HCT116 (cell line): ENCODE measurements around the gene DHH. TPM values are rescaled to one million over a fixed set of nuclear protein-coding genes. Genes with fewer than 3 reads are reported as not detected.

Experiments used
- ATAC-seq: fragments of 200-7000 bp; cut with Tn5 transposase; 2 replicates; pipeline ENCODE4 v1.9.1; 2020; ENCODE audit warnings: mild to moderate bottlenecking, moderate library complexity
- BruUV-seq: library from RNA; stranded (reverse); fragments of 400-500 nt; replicated peaks from 2 replicates; lab custom pipeline; 2021; lab: Mats Ljungman, UMichigan
- CTCF ChIA-PET: fragments of 300-600 bp; sonication (Branson Sonifier 250); formaldehyde crosslinking; loops from one replicate; lab custom pipeline; 2021; ENCODE audit warnings: antibody characterized with exemption; lab: Charles Lee
- POLR2A ChIA-PET: fragments of 300-600, 350-600 bp; sonication (Branson Sonifier 250); formaldehyde crosslinking; loops from one replicate; lab custom pipeline; 2021; ENCODE audit warnings: antibody characterized with exemption; lab: Charles Lee
- RAD21 ChIA-PET, 2 experiments: fragments of 300-600 bp; sonication (Branson Sonifier 250); formaldehyde crosslinking; loops; one replicate each; lab custom pipeline; 2023; ENCODE audit warnings: low total read pairs in 2 of 2; ENCODE audit not compliant: uncharacterized antibody in 2 of 2, unreplicated experiment in 2 of 2, low non-redundant PET in 1 of 2; lab: Charles Lee
- DNase-seq: peaks from one replicate; pipeline ENCODE4 v3.0.0-alpha.2; 2010; ENCODE audit warnings: low read depth, low spot score
- H2AFZ ChIP-seq: fragments of 200-600 bp; shearing (Covaris generic), sonication (generic); 2 replicates; pipeline ENCODE4 v1.6.1; 2017; ENCODE audit warnings: low read depth, mixed run types, mixed read lengths, antibody characterized with exemption, low read length; ENCODE audit not compliant: poor library complexity, severe bottlenecking
- H3K27ac ChIP-seq: 2 replicates; pipeline ENCODE4 v1.5.1; 2012; ENCODE audit warnings: low read depth, low read length
- H3K27me3 ChIP-seq: fragments of 200-600 bp; sonication (generic); 2 replicates; pipeline ENCODE4 v1.6.1; 2016; ENCODE audit warnings: mixed run types, low read length, mixed read lengths; ENCODE audit not compliant: insufficient read depth
- H3K36me3 ChIP-seq, 2 experiments: fragments of 200-500 bp in 1 of 2; fragments of 200-600 bp in 1 of 2; sonication (Bioruptor generic) in 1 of 2; sonication (generic) in 1 of 2; 2 replicates each; pipeline versions ENCODE4 v1.5.1 to v1.6.1; 2014 to 2016; ENCODE audit warnings: low read length in 2 of 2, inconsistent platforms in 1 of 2, mixed read lengths in 1 of 2, mixed run types in 1 of 2; ENCODE audit not compliant: insufficient read depth in 2 of 2, control insufficient read depth in 1 of 2
- H3K4me1 ChIP-seq, 2 experiments: fragments of 200-600 bp in 1 of 2; sonication (generic) in 1 of 2; 2 replicates each; pipeline versions ENCODE4 v1.5.1 to v1.6.1; 2012 to 2017; ENCODE audit warnings: low read length in 2 of 2, inconsistent platforms in 1 of 2, mild to moderate bottlenecking in 1 of 2, mixed read lengths in 1 of 2, mixed run types in 1 of 2, moderate library complexity in 1 of 2; ENCODE audit not compliant: insufficient read depth in 2 of 2, control insufficient read depth in 1 of 2
- H3K4me2 ChIP-seq: fragments of 200-600 bp; sonication (generic); 2 replicates; pipeline ENCODE4 v1.6.1; 2017; ENCODE audit warnings: mixed run types, low read length, mixed read lengths
- H3K4me3 ChIP-seq, 2 experiments: fragments of 200-600 bp in 1 of 2; sonication (generic) in 1 of 2; replicated peaks in 1 of 2; 2 replicates each; pipeline ENCODE4 v1.5.1; 2011 to 2016; ENCODE audit warnings: low read length in 2 of 2, control low read depth in 1 of 2, low read depth in 1 of 2, mild to moderate bottlenecking in 1 of 2, mixed read lengths in 1 of 2, mixed run types in 1 of 2
- H3K79me2 ChIP-seq: fragments of 200-600 bp; sonication (generic); 2 replicates; pipeline ENCODE4 v1.6.1; 2017; ENCODE audit warnings: mild to moderate bottlenecking, mixed run types, low read length, moderate library complexity, mixed read lengths; ENCODE audit not compliant: insufficient read depth
- H3K9ac ChIP-seq: fragments of 200-600 bp; sonication (generic); 2 replicates; pipeline ENCODE4 v1.6.1; 2016; ENCODE audit warnings: low read length, mixed read lengths
- H3K9me2 ChIP-seq: fragments of 200-600 bp; sonication (generic), shearing (Covaris generic); 2 replicates; pipeline ENCODE4 v1.6.1; 2017; ENCODE audit warnings: mixed run types, mild to moderate bottlenecking, moderate library complexity; ENCODE audit not compliant: insufficient read depth
- H3K9me3 ChIP-seq, 2 experiments: fragments of 200-500 bp in 1 of 2; fragments of 200-600 bp in 1 of 2; sonication (Bioruptor generic) in 1 of 2; sonication (generic) in 1 of 2; 2 replicates each; pipeline ENCODE4 v1.6.1; 2014 to 2017; ENCODE audit warnings: low read length in 2 of 2, mixed read lengths in 2 of 2, inconsistent platforms in 1 of 2, low read depth in 1 of 2, mild to moderate bottlenecking in 1 of 2, mixed run types in 1 of 2, moderate library complexity in 1 of 2; ENCODE audit not compliant: control insufficient read depth in 1 of 2, insufficient read depth in 1 of 2
- H4K20me1 ChIP-seq: fragments of 200-600 bp; sonication (generic), shearing (Covaris generic); 2 replicates; pipeline ENCODE4 v1.6.1; 2017; ENCODE audit warnings: mixed run types, mild to moderate bottlenecking, moderate library complexity; ENCODE audit not compliant: insufficient read depth
- CBX3 ChIP-seq: IDR thresholded peaks from 2 replicates; pipeline ENCODE4 v1.6.1; 2012; ENCODE audit warnings: low read depth
- ELF1 ChIP-seq: IDR thresholded peaks from 2 replicates; pipeline ENCODE4 v1.6.1; 2012; ENCODE audit warnings: low read depth, borderline replicate concordance
- EZH2 ChIP-seq: fragments of 200-600 bp; sonication (generic); IDR thresholded peaks from 2 replicates; pipeline ENCODE4 v1.6.1; 2017; ENCODE audit warnings: antibody characterized with exemption, mixed run types
- JUND ChIP-seq: IDR thresholded peaks from 2 replicates; pipeline ENCODE4 v1.6.1; 2012
- MAX ChIP-seq: IDR thresholded peaks from 2 replicates; pipeline ENCODE4 v1.6.1; 2012
- POLR2A ChIP-seq: IDR thresholded peaks from 2 replicates; pipeline ENCODE4 v1.7.0; 2011; ENCODE audit warnings: borderline replicate concordance; ENCODE audit not compliant: insufficient read depth, insufficient read length; ENCODE audit errors: extremely low read depth
- RAD21 ChIP-seq: IDR thresholded peaks from 2 replicates; pipeline ENCODE4 v1.6.1; 2012; ENCODE audit warnings: low read depth, mild to moderate bottlenecking
- SP1 ChIP-seq: IDR thresholded peaks from 2 replicates; pipeline ENCODE4 v1.6.1; 2012; ENCODE audit warnings: low read depth
- ZBTB33 ChIP-seq: IDR thresholded peaks from 2 replicates; pipeline ENCODE4 v1.6.1; 2011; ENCODE audit warnings: mild to moderate bottlenecking, low read length, moderate library complexity; ENCODE audit not compliant: insufficient replicate concordance; ENCODE audit errors: extremely low read depth
- intact Hi-C: fragments of 100-400 bp; cut with micrococcal nuclease; formaldehyde crosslinking; loops from 2 replicates; pipeline ENCODE4 v1.10.0; 2022
- total RNA-seq: library from RNA; stranded (reverse); gene quantifications from one replicate; pipeline ENCODE4 v1.2.1, GENCODE V29; 2021; ENCODE audit not compliant: unreplicated experiment

Gene DHH
- total RNA-seq, 1 experiment from 2014 or later: 0.22 TPM

GRCh38 chr12:49051777-49052438, 42.7 kb downstream of the DHH start:
- Histone ChIP-seq H3K4me3 (no peak overlapping the region), H3K79me2 (peaks cover 63% of the 10 kb centered on the region), H4K20me1 (no peaks in the 10 kb centered on the region), H3K4me2 (no peak overlapping the region), H2AFZ (no peak overlapping the region), H3K4me1 (peaks cover 0 to 11% of the 10 kb centered on the region in 2 experiments; a peak in 3 of 4 replicates), H3K27ac (no peak overlapping the region), H3K9me2 (no peaks in the 10 kb centered on the region), H3K9me3 (no peaks in the 10 kb centered on the region), H3K27me3 (no peaks in the 10 kb centered on the region), H3K36me3 (peaks cover 54 to 69% of the 10 kb centered on the region in 2 experiments), H3K9ac (no peak overlapping the region)
- CTCF ChIA-PET: no interaction called here
- no peak for ATAC-seq
- TF ChIP-seq ZBTB33: no peak
- TF ChIP-seq SP1: no peak
- TF ChIP-seq RAD21: no peak
- TF ChIP-seq CBX3: no peak
- TF ChIP-seq JUND: no peak
- TF ChIP-seq POLR2A: no peak
- no peak for TF ChIP-seq EZH2
- no TSS peak for BruUV-seq
- intact Hi-C loops: no loop called here
- POLR2A ChIA-PET: no interaction called here
- RAD21 ChIA-PET: no interaction called here
- no peak for DNase-seq

- H3K4me3 ChIP-seq: no peak overlapping the region
- no peak for DNase-seq
- no peak overlapping the region for H3K4me2 ChIP-seq
- CTCF ChIA-PET: no interaction called here
- TF ChIP-seq ELF1 (no peak), JUND (no peak), MAX (no peak)
- TF ChIP-seq, all 23 proteins: peak for 0
- H3K27me3 ChIP-seq: no peaks in the 10 kb centered on the region
- intact Hi-C loops: no loop called here
- no TSS peak for BruUV-seq
- H3K4me1 ChIP-seq: peaks cover 0 to 6% of the 10 kb centered on the region in 2 experiments; a peak in 1 of 4 replicates
- H3K27ac ChIP-seq: no peak overlapping the region
- peaks cover 58 to 71% of the 10 kb centered on the region in 2 experiments for H3K36me3 ChIP-seq
- ChIA-PET RAD21 (no interaction called here), POLR2A (no interaction called here)
- H3K9me2 ChIP-seq: no peaks in the 10 kb centered on the region
- H3K79me2 ChIP-seq: peaks cover 57% of the 10 kb centered on the region
- no peak overlapping the region for H3K9ac ChIP-seq
- H4K20me1 ChIP-seq: no peaks in the 10 kb centered on the region
- H2AFZ ChIP-seq: no peak overlapping the region
- ATAC-seq: no peak
- H3K9me3 ChIP-seq: no peaks in the 10 kb centered on the region
Observed at GRCh38 chr12:49051373-49051764, 43.2 kb downstream of the DHH start.
